ENCODE measurements around the gene WNT9A.

Gene WNT9A

GRCh38 chr1:227900571-227901051, 47.1 kb downstream of the WNT9A start:
- no peaks in the 10 kb centered on the region for H3K4me1 ChIP-seq (ENCODE audit: control insufficient read depth, low read length)

GRCh38 chr1:227899820-227900449, 47.8 kb downstream of the WNT9A start:
- H3K4me2 ChIP-seq (ENCODE audit: low read length): no peak overlapping the region
- H3F3A ChIP-seq (ENCODE audit: control insufficient read depth, insufficient read depth): no peaks in the 10 kb centered on the region
- H3K79me2 ChIP-seq (ENCODE audit: control insufficient read depth, low read length): no peaks in the 10 kb centered on the region
- H4K20me1 ChIP-seq (ENCODE audit: control insufficient read depth, insufficient read depth, low read depth, low read length): no peaks in the 10 kb centered on the region
- H3K36me3 ChIP-seq (ENCODE audit: control insufficient read depth, low read length): no peaks in the 10 kb centered on the region
- no peaks in the 10 kb centered on the region for H3K9me2 ChIP-seq (replicated peaks; ENCODE audit: control insufficient read depth, low read length)
- H3K4me3 ChIP-seq (ENCODE audit: low read length): no peak overlapping the region
- H3K4me1 ChIP-seq (ENCODE audit: control insufficient read depth, low read length): no peaks in the 10 kb centered on the region
- no peaks in the 10 kb centered on the region for H3K9me3 ChIP-seq (ENCODE audit: control insufficient read depth, insufficient read depth, low read length)
- H3K27ac ChIP-seq (ENCODE audit: low read depth, low read length): no peak overlapping the region
- no peaks in the 10 kb centered on the region for H3K27me3 ChIP-seq (ENCODE audit: control insufficient read depth, low read length)
- TF ChIP-seq CTCF (IDR thresholded peaks at IDR 0.05; ENCODE audit: low read depth, low read length, poor library complexity, severe bottlenecking) (no peak), EZH2phosphoT487 (IDR thresholded peaks at IDR 0.05; ENCODE audit: borderline replicate concordance, low read length) (no peak)

More at GRCh38 chr1:227900571-227901051, 47.1 kb downstream of the WNT9A start:
- Histone ChIP-seq H3K9me2 (replicated peaks; ENCODE audit: control insufficient read depth, low read length) (no peaks in the 10 kb centered on the region), H3K4me2 (ENCODE audit: low read length) (no peak overlapping the region), H3K9me3 (ENCODE audit: control insufficient read depth, insufficient read depth, low read length) (no peaks in the 10 kb centered on the region), H3K27me3 (ENCODE audit: control insufficient read depth, low read length) (no peaks in the 10 kb centered on the region), H3F3A (ENCODE audit: control insufficient read depth, insufficient read depth) (no peaks in the 10 kb centered on the region), H4K20me1 (ENCODE audit: control insufficient read depth, insufficient read depth, low read depth, low read length) (no peaks in the 10 kb centered on the region), H3K27ac (ENCODE audit: low read depth, low read length) (no peak overlapping the region), H3K36me3 (ENCODE audit: control insufficient read depth, low read length) (no peaks in the 10 kb centered on the region), H3K79me2 (ENCODE audit: control insufficient read depth, low read length) (no peaks in the 10 kb centered on the region), H3K4me3 (ENCODE audit: low read length) (no peak overlapping the region)
- TF ChIP-seq EZH2phosphoT487 (IDR thresholded peaks at IDR 0.05; ENCODE audit: borderline replicate concordance, low read length): no peak
- TF ChIP-seq CTCF (IDR thresholded peaks at IDR 0.05; ENCODE audit: low read depth, low read length, poor library complexity, severe bottlenecking): no peak

- no peak overlapping the region for H3K4me3 ChIP-seq (ENCODE audit: low read length)
Observed at GRCh38 chr1:227899141-227899819, 48.5 kb downstream of the WNT9A start.

More at GRCh38 chr1:227899141-227899819, 48.5 kb downstream of the WNT9A start:
- TF ChIP-seq EZH2phosphoT487 (IDR thresholded peaks at IDR 0.05; ENCODE audit: borderline replicate concordance, low read length): no peak
- no peak for TF ChIP-seq CTCF (IDR thresholded peaks at IDR 0.05; ENCODE audit: low read depth, low read length, poor library complexity, severe bottlenecking)
- no peak overlapping the region for H3K4me2 ChIP-seq (ENCODE audit: low read length)
- no peaks in the 10 kb centered on the region for H3K79me2 ChIP-seq (ENCODE audit: control insufficient read depth, low read length)
- no peaks in the 10 kb centered on the region for H3K36me3 ChIP-seq (ENCODE audit: control insufficient read depth, low read length)
- no peaks in the 10 kb centered on the region for H3K4me1 ChIP-seq (ENCODE audit: control insufficient read depth, low read length)
- H4K20me1 ChIP-seq (ENCODE audit: control insufficient read depth, insufficient read depth, low read depth, low read length): no peaks in the 10 kb centered on the region
- H3F3A ChIP-seq (ENCODE audit: control insufficient read depth, insufficient read depth): no peaks in the 10 kb centered on the region
- H3K9me3 ChIP-seq (ENCODE audit: control insufficient read depth, insufficient read depth, low read length): no peaks in the 10 kb centered on the region
- no peaks in the 10 kb centered on the region for H3K27me3 ChIP-seq (ENCODE audit: control insufficient read depth, low read length)
- no peaks in the 10 kb centered on the region for H3K9me2 ChIP-seq (replicated peaks; ENCODE audit: control insufficient read depth, low read length)
- H3K27ac ChIP-seq (ENCODE audit: low read depth, low read length): no peak overlapping the region
